ENCODE results near the gene VSIG10. TPM values are rescaled to one million over a fixed set of nuclear protein-coding genes. Genes with fewer than 3 reads are reported as not detected.

Gene VSIG10
- total RNA-seq, 2 experiments from 2014 or later: 9.2 to 9.8 TPM

GRCh38 chr12:118050972-118051910, 52.6 kb downstream of the VSIG10 start:
- Histone ChIP-seq H3K36me3 (ENCODE audit: insufficient read depth, low read length) (peaks cover 37% of the 10 kb centered on the region), H3K79me2 (ENCODE audit: insufficient read depth, low read depth, low read length) (no peaks in the 10 kb centered on the region), H3K27ac (ENCODE audit: low read depth, low read length, poor library complexity, severe bottlenecking) (no peak overlapping the region), H3K4me3 (ENCODE audit: low read depth, low read length, poor library complexity, severe bottlenecking) (no peak overlapping the region), H3K9me3 (ENCODE audit: low read length) (no peaks in the 10 kb centered on the region), H3K9me2 (ENCODE audit: insufficient read depth, low read length) (no peaks in the 10 kb centered on the region), H4K20me1 (ENCODE audit: insufficient read depth, low read length) (no peaks in the 10 kb centered on the region), H3K4me2 (ENCODE audit: low read length) (no peak overlapping the region), H2AFZ (ENCODE audit: low read length) (no peak overlapping the region), H3K4me1 (ENCODE audit: insufficient read depth, low read length, poor library complexity, severe bottlenecking) (no peaks in the 10 kb centered on the region)
- ChIA-PET POLR2A (no interaction called here), CTCF (ENCODE audit: unreplicated experiment) (no interaction called here)
- DNase-seq (ENCODE audit: low spot score): no peak
- TF ChIP-seq CTCF (conservative IDR thresholded peaks at IDR 0.05; ENCODE audit: low read length): no peak
- no peak for TF ChIP-seq EZH2phosphoT487 (IDR thresholded peaks at IDR 0.05; ENCODE audit: borderline replicate concordance, low read depth, low read length)
- no TSS peak for BruUV-seq (replicated peaks)
- intact Hi-C loops (cut with micrococcal nuclease; ENCODE audit: unreplicated experiment): no loop called here

- H3K27ac ChIP-seq (ENCODE audit: low read depth, low read length, poor library complexity, severe bottlenecking): no peak overlapping the region
- intact Hi-C loops (cut with micrococcal nuclease; ENCODE audit: unreplicated experiment): no loop called here
- H3K9me2 ChIP-seq (ENCODE audit: insufficient read depth, low read length): no peaks in the 10 kb centered on the region
- TF ChIP-seq CTCF (conservative IDR thresholded peaks at IDR 0.05; ENCODE audit: low read length): no peak
- no peak for TF ChIP-seq EZH2phosphoT487 (IDR thresholded peaks at IDR 0.05; ENCODE audit: borderline replicate concordance, low read depth, low read length)
- H3K36me3 ChIP-seq (ENCODE audit: insufficient read depth, low read length): peaks cover 55% of the 10 kb centered on the region
- DNase-seq (ENCODE audit: low spot score): no peak
- no peak overlapping the region for H3K4me3 ChIP-seq (ENCODE audit: low read depth, low read length, poor library complexity, severe bottlenecking)
- H3K9me3 ChIP-seq (ENCODE audit: low read length): no peaks in the 10 kb centered on the region
- no peaks in the 10 kb centered on the region for H4K20me1 ChIP-seq (ENCODE audit: insufficient read depth, low read length)
- no TSS peak for BruUV-seq (replicated peaks)
- no peaks in the 10 kb centered on the region for H3K79me2 ChIP-seq (ENCODE audit: insufficient read depth, low read depth, low read length)
- H3K4me2 ChIP-seq (ENCODE audit: low read length): no peak overlapping the region
- ChIA-PET POLR2A (interaction anchor here (0.7 kb wide), 1 partner anchor 1954 kb away, joined by 3 read pairs; no protein-coding TSS in a partner anchor), CTCF (ENCODE audit: unreplicated experiment) (no interaction called here)
- H3K4me1 ChIP-seq (ENCODE audit: insufficient read depth, low read length, poor library complexity, severe bottlenecking): no peaks in the 10 kb centered on the region
- H2AFZ ChIP-seq (ENCODE audit: low read length): no peak overlapping the region
Observed at GRCh38 chr12:118046430-118046829, 57.4 kb downstream of the VSIG10 start.

GRCh38 chr12:118044577-118044976, 59.2 kb downstream of the VSIG10 start:
- intact Hi-C loops (cut with micrococcal nuclease; ENCODE audit: unreplicated experiment): no loop called here
- H3K27ac ChIP-seq (ENCODE audit: low read depth, low read length, poor library complexity, severe bottlenecking): no peak overlapping the region
- H2AFZ ChIP-seq (ENCODE audit: low read length): no peak overlapping the region
- no peak for DNase-seq (ENCODE audit: low spot score)
- H3K9me2 ChIP-seq (ENCODE audit: insufficient read depth, low read length): no peaks in the 10 kb centered on the region
- TF ChIP-seq EZH2phosphoT487 (IDR thresholded peaks at IDR 0.05; ENCODE audit: borderline replicate concordance, low read depth, low read length) (no peak), CTCF (conservative IDR thresholded peaks at IDR 0.05; ENCODE audit: low read length) (no peak)
- H3K4me1 ChIP-seq (ENCODE audit: insufficient read depth, low read length, poor library complexity, severe bottlenecking): no peaks in the 10 kb centered on the region
- H4K20me1 ChIP-seq (ENCODE audit: insufficient read depth, low read length): no peaks in the 10 kb centered on the region
- H3K9me3 ChIP-seq (ENCODE audit: low read length): no peaks in the 10 kb centered on the region
- peaks cover 47% of the 10 kb centered on the region for H3K36me3 ChIP-seq (ENCODE audit: insufficient read depth, low read length)
- no peaks in the 10 kb centered on the region for H3K79me2 ChIP-seq (ENCODE audit: insufficient read depth, low read depth, low read length)
- BruUV-seq (replicated peaks): no TSS peak
- POLR2A ChIA-PET: no interaction called here
- H3K4me3 ChIP-seq (ENCODE audit: low read depth, low read length, poor library complexity, severe bottlenecking): no peak overlapping the region
- H3K4me2 ChIP-seq (ENCODE audit: low read length): no peak overlapping the region
- CTCF ChIA-PET (ENCODE audit: unreplicated experiment): no interaction called here
